Brain microvascular endothelial cell (primary cell): Measurements from ENCODE around the gene HECTD1.
"Not testable (repeated sequence)": the region's sequence is repeated elsewhere in the genome, so short reads cannot be mapped to it uniquely, and the experiment has no call there.

Source experiments
- DNase-seq: peaks from one replicate; pipeline ENCODE4 v3.0.0-alpha.2; 2020
- H3K27ac ChIP-seq: fragments of 250-450 bp; sonication (Bioruptor Pico); 2 replicates; pipeline ENCODE4 v1.5.1; 2020; ENCODE audit warnings: mild to moderate bottlenecking, moderate library complexity
- H3K27me3 ChIP-seq: fragments of 250-450 bp; sonication (Bioruptor Pico); replicated peaks from 2 replicates; pipeline ENCODE4 v1.5.1; 2020; ENCODE audit warnings: mild to moderate bottlenecking
- H3K36me3 ChIP-seq: fragments of 250-450 bp; sonication (Bioruptor Pico); replicated peaks from 2 replicates; pipeline ENCODE4 v1.5.1; 2020; ENCODE audit warnings: mild to moderate bottlenecking
- H3K4me3 ChIP-seq: 2 replicates; pipeline ENCODE4 v1.5.1; 2011; ENCODE audit warnings: low read depth, mild to moderate bottlenecking, control low read depth, low read length, moderate library complexity
- CTCF ChIP-seq: IDR thresholded peaks from 2 replicates; pipeline ENCODE4 v1.5.1; 2011; ENCODE audit warnings: low read depth, mild to moderate bottlenecking, moderate library complexity, low read length, control low read depth, inconsistent platforms; ENCODE audit errors: missing control alignments
- in situ Hi-C: cut with HindIII; loops from 2 replicates; pipeline ENCODE4 v1.10.0; 2017; ENCODE audit warnings: low sequenced_read_pairs, low pct_ligation_motif_present

HECTD1 gene

GRCh38 chr14:31239741-31240140, 32.1 kb upstream of the HECTD1 start:
- no peak for DNase-seq
- no peak overlapping the region for H3K27ac ChIP-seq
- TF ChIP-seq CTCF = no peak
- no peak overlapping the region for H3K4me3 ChIP-seq
- no peaks in the 10 kb centered on the region for H3K27me3 ChIP-seq
- in situ Hi-C loops = no loop called here
- H3K36me3 ChIP-seq = no peaks in the 10 kb centered on the region

GRCh38 chr14:31235462-31235861, 27.9 kb upstream of the HECTD1 start:
- in situ Hi-C loops = no loop called here
- no peak for TF ChIP-seq CTCF
- no peak overlapping the region for H3K4me3 ChIP-seq

GRCh38 chr14:31232081-31232480, 24.5 kb upstream of the HECTD1 start:
- H3K4me3 ChIP-seq = no peak overlapping the region
- H3K27me3 ChIP-seq = no peaks in the 10 kb centered on the region
- no peak overlapping the region for H3K27ac ChIP-seq
- DNase-seq = no peak
- in situ Hi-C loops = no loop called here
- no peak for TF ChIP-seq CTCF
- no peaks in the 10 kb centered on the region for H3K36me3 ChIP-seq

More at GRCh38 chr14:31235462-31235861, 27.9 kb upstream of the HECTD1 start:
- DNase-seq = no peak
- Histone ChIP-seq H3K36me3 (no peaks in the 10 kb centered on the region), H3K27ac (no peak overlapping the region), H3K27me3 (no peaks in the 10 kb centered on the region)

GRCh38 chr14:31231272-31231671, 23.7 kb upstream of the HECTD1 start:
- H3K27me3 ChIP-seq, H3K27ac ChIP-seq, DNase-seq, H3K4me3 ChIP-seq, in situ Hi-C loops, H3K36me3 ChIP-seq: not testable (repeated sequence)

- no peak for TF ChIP-seq CTCF
- Histone ChIP-seq H3K4me3 (no peak overlapping the region), H3K36me3 (no peaks in the 10 kb centered on the region), H3K27ac (no peak overlapping the region), H3K27me3 (no peaks in the 10 kb centered on the region)
- in situ Hi-C loops = no loop called here
- DNase-seq = no peak
Measured at GRCh38 chr14:31230573-31230958, 23.0 kb upstream of the HECTD1 start.

GRCh38 chr14:31229638-31230572, 22.3 kb upstream of the HECTD1 start:
- no peaks in the 10 kb centered on the region for H3K27me3 ChIP-seq
- peak overlapping the region; percentile 42 for H3K4me3 ChIP-seq
- peak overlapping the region; percentile 20 for H3K27ac ChIP-seq
- peak; percentile 93 for DNase-seq
- in situ Hi-C loops = no loop called here
- no peak for TF ChIP-seq CTCF
- no peaks in the 10 kb centered on the region for H3K36me3 ChIP-seq
